Neural cell (in vitro differentiated cells): ENCODE data around the gene LIMCH1. TPM values are rescaled to one million over a fixed set of nuclear protein-coding genes. Genes with fewer than 3 reads are reported as not detected.

Experiments used
- H2AFZ ChIP-seq: fragments of 200-600, 300-800 bp; sonication (generic), shearing (Covaris generic); 2 replicates; pipeline ENCODE4 v1.6.0; 2014; ENCODE audit warnings: low read depth, mild to moderate bottlenecking, antibody characterized with exemption, low read length, moderate library complexity
- H3F3A ChIP-seq: fragments of 200-600 bp; shearing (Covaris generic); 2 replicates; pipeline ENCODE4 v1.6.1; 2016; ENCODE audit warnings: mild to moderate bottlenecking, moderate library complexity, mixed read lengths, antibody characterized with exemption, low read length; ENCODE audit not compliant: insufficient read depth, poor library complexity, severe bottlenecking
- H3K27ac ChIP-seq: fragments of 200-600, 300-800 bp; sonication (generic), shearing (Covaris generic); 2 replicates; pipeline ENCODE4 v1.5.1; 2014; ENCODE audit warnings: mild to moderate bottlenecking, low read length, moderate library complexity
- H3K27me3 ChIP-seq: fragments of 300-800, 200-600 bp; sonication (generic), shearing (Covaris generic); 2 replicates; pipeline ENCODE4 v1.6.0; 2014; ENCODE audit warnings: mild to moderate bottlenecking, low read depth, low read length, moderate library complexity; ENCODE audit not compliant: insufficient read depth
- H3K36me3 ChIP-seq: fragments of 300-800, 200-600 bp; sonication (generic), shearing (Covaris generic); 2 replicates; pipeline ENCODE4 v1.5.1; 2014; ENCODE audit warnings: mild to moderate bottlenecking, antibody characterized with exemption, low read length, moderate library complexity; ENCODE audit not compliant: insufficient read depth
- H3K4me2 ChIP-seq: fragments of 300-800, 200-600 bp; sonication (generic), shearing (Covaris generic); 2 replicates; pipeline ENCODE4 v1.6.0; 2014; ENCODE audit warnings: mild to moderate bottlenecking, low read length
- H3K4me3 ChIP-seq: fragments of 300-800, 200-600 bp; sonication (generic), shearing (Covaris generic); 2 replicates; pipeline ENCODE4 v1.5.1; 2014; ENCODE audit warnings: mild to moderate bottlenecking, low read length, moderate library complexity
- H3K79me2 ChIP-seq: fragments of 200-600 bp; shearing (Covaris generic); replicated peaks from 2 replicates; pipeline ENCODE4 v1.6.0; 2014; ENCODE audit warnings: mild to moderate bottlenecking, low read length, moderate library complexity; ENCODE audit not compliant: insufficient read depth
- H3K9ac ChIP-seq: fragments of 300-800, 200-600 bp; sonication (generic), shearing (Covaris generic); 2 replicates; pipeline ENCODE4 v1.6.1; 2016; ENCODE audit warnings: mild to moderate bottlenecking, low read length, mixed read lengths
- H3K9me2 ChIP-seq: fragments of 200-600 bp; shearing (Covaris generic); 2 replicates; pipeline ENCODE4 v1.6.1; 2016; ENCODE audit warnings: mild to moderate bottlenecking, low read length, mixed read lengths; ENCODE audit not compliant: insufficient read depth
- H3K9me3 ChIP-seq: fragments of 200-600, 300-800 bp; sonication (generic), shearing (Covaris generic); 2 replicates; pipeline ENCODE4 v1.6.1; 2016; ENCODE audit warnings: mild to moderate bottlenecking, mixed run types, low read length, moderate library complexity, mixed read lengths
- H4K20me1 ChIP-seq: fragments of 200-600 bp; shearing (Covaris generic); 2 replicates; pipeline ENCODE4 v1.6.1; 2016; ENCODE audit warnings: mild to moderate bottlenecking, mixed run types; ENCODE audit not compliant: insufficient read depth
- POLR2AphosphoS5 ChIP-seq: IDR thresholded peaks from 2 replicates; pipeline ENCODE4 v1.6.1; 2012
- SMC3 ChIP-seq: fragments of 450-650 bp; conservative IDR thresholded peaks from 2 replicates; pipeline ENCODE4 v1.6.1; 2014; ENCODE audit warnings: antibody characterized with exemption, mild to moderate bottlenecking, moderate library complexity; ENCODE audit not compliant: poor library complexity
- polyA plus RNA-seq: library from polyadenylated mRNA; depleted of rRNA; stranded (reverse); fragments of >200 nt; gene quantifications from 2 replicates; pipeline ENCODE4 v1.2.3, GENCODE V29; 2014

Gene LIMCH1
- polyA plus RNA-seq, 1 donor from 2014 or later = 9.1 TPM

DNA sequence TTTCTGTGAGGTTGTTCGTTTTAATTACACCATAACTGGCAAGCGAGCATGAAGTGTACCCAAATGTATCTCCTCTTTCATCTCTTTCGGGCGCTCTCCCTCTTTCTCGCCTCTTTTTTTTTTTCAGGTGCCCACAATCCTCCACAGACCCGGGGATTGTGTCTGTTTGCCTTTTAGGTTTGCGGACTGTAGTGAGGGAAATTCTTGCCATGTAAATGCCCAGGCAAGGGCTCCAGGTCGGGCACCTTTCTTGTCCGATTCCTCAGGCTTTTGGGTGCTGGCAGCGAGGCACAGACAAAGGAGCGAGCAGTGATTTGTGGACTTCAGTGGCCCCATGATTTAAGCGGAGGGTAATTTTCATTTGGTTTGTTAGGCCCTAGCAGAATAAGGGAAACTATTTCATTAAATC lies 211.7 kb downstream of the LIMCH1 start:
- Histone ChIP-seq H3K9me2 (no peaks in the 10 kb centered on the region), H3K36me3 (no peaks in the 10 kb centered on the region), H3K9me3 (peaks cover 8% of the 10 kb centered on the region), H3K27ac (no peak overlapping the region), H3K4me2 (no peak overlapping the region), H4K20me1 (no peaks in the 10 kb centered on the region), H3K79me2 (no peaks in the 10 kb centered on the region), H3F3A (no peaks in the 10 kb centered on the region), H2AFZ (no peak overlapping the region), H3K4me3 (no peak overlapping the region), H3K27me3 (peaks cover 99% of the 10 kb centered on the region), H3K9ac (no peak overlapping the region)
- TF ChIP-seq POLR2AphosphoS5 (peak; percentile 27), SMC3 (no peak)

Other genes with a start within 250 kb of the LIMCH1 start
- gene PHOX2B, start 210.6 kb downstream of the LIMCH1 start, polyA plus RNA-seq = not detected in 2 replicates